ENCODE measurements around the gene TULP4.
"Not testable (repeated sequence)": the region's sequence is repeated elsewhere in the genome, so short reads cannot be mapped to it uniquely, and the experiment has no call there.

The TULP4 gene

DNA sequence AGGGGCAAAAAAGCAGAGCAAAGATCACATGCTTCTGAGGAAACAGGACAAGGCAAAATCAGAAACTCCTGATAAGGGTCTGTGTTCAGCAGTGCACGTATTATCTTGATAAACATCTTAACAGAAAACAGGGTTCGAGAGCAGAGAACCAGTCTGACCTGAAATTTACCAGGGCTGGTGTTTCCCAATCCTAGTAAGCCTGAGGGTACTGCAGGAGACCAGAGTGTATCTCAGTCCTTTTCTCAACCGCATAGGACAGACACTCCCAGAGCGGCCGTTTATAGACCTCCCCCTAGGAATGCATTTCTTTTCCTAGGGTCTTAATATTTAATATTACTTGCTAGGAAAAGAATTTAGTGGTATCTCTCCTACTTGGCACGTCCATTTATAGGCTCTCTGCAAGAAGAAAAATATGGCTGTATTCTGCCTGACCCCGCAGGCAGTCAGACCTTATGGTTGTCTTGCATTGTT is 15.4 kb upstream of the TULP4 start:
- not testable (repeated sequence) for DNase-seq

GRCh38 chr6:158297657-158298056 is 14.6 kb upstream of the TULP4 start:
- not testable (repeated sequence) for DNase-seq

DNA sequence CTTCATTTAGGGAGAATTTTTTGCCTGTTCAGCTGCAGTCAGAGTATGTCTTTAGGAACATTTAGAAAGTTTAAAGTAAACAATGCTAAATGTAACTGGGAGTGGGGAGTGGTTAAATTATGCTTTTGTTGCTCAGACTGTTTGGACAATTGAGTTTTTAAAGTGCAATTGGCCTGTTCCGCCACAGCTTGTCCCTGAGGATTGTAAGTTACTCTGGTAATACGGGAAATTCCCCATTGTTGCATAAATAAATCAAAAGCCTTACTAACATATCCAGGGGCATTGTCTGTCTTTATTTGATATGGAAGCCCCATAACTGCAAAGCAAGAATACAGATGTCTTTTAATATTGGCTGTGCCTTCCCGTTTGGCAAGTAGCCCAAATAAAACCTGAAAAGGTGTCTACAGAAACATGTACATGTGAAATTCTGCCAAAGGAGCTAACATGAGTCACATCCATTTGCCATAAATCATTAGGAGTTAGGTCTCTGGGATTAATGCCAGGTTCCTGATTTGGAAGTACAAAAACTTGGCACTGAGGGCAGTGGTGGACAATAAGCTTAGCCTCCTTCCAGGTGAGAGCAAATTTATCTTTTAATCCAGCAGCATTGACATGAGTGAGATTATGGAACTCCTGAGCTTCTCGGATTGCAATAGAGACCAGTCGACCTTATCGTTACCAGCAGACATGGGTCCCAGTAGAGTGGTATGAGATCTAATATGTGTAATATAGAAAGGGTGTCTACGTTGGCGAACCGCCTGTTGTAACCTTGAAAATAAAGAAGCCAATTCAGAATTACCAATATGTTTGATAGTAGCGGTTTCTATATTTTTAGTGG is 11.7 kb upstream of the TULP4 start:
- not testable (repeated sequence) for DNase-seq

DNA sequence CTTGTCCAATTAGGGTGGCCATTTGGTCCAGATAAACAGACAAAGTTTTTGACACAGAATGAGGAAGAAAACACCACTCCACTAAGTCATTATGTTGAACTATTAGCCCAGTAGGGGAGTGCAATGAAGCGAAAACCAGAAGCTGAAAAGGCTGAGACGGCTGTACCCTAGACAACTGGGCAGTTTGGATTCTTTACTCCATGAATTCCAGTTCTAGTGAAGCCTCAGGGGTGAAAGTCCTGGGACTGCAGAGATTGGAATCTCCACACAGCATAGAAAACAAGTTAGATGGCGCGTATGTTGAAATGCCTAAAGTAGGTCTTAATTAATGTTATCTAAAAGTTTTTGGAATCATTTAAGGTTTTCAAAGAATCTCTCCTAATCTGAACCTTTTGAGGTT is 10.7 kb upstream of the TULP4 start:
- DNase-seq, result not testable (repeated sequence)

- DNase-seq, result not testable (repeated sequence)
Measured at GRCh38 chr6:158302195-158302796, 10.0 kb upstream of the TULP4 start.

- no peak for DNase-seq
Measured at GRCh38 chr6:158303210-158303731, 9.0 kb upstream of the TULP4 start.

- no peak for DNase-seq
Measured at GRCh38 chr6:158304254-158304653, 8.0 kb upstream of the TULP4 start.

DNA sequence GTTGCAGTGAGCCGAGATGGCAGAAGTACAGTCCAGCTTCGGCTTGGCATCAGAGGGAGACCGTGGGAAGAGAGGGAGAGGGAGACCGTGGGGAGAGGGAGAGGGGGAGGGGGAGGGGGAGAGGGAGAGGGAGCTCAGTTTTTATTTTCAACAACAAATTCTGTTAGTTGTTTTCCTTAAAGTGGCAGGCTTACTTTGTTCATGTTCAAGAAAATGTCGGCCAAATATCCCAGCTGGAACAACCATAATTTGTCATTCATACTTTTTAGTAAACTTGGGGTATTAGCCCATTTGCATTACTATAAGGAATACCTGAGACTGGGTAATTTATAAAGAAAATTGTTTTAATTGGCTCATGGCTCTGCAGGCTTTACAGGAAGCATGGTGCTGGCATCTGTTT is 2.5 kb upstream of the TULP4 start:
- DNase-seq, result no peak

GRCh38 chr6:158311193-158311592 is 1.1 kb upstream of the TULP4 start:
- DNase-seq, result no peak

DNA sequence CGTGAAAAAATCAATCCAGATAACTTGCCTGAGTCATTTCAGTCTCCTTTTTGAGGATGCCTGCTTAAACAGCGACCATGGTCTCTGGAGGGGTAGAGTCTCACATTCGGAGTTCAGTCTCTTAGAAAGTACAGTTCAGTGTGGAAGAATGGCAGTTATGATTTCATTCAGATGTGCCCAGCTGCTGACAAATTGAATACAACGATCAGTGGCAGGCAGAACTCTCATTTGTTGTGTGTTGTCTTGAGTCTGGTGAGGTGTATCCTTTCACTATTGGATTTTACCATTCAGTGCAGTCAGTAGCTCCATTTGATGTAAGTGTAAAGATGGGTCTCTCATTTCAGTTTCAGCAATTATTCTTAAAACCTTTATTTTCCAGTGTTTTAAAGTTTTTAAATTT is 639 bp upstream of the TULP4 start:
- DNase-seq, result no peak

DNA sequence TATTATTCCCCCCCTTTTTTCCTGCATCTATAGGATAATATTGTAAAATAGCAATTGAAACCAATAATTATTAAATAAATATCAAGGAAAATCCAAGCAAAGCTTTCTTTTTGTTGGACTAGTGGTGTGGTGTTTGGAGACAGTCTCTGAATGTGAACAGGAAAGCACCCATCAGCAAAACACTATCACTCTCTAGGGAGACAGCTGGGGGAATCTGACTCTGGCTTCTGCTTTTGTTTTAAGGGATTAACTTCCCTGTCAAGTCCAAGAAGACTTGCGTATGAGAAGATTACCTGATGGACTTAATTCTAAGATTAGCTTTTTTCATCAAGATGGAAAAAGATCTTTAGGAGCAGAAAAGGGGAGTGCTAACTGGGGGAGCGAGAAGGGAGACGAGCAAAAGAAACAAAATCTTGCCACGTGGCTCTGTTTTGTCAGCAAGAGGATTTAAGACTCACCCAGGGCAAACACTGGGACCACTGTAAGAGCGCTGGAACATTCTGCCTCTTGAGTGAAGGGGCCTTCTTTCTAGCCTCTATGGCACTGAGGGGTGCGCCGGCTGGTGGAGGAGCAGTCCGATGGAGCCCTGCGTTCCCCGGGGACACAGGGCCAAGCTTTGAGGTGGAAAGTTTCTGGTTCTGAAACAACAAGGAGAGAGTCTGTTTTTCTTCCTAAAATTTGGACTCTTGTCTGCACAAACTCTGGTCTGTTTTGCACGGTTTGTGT is 570 bp downstream of the TULP4 start:
- DNase-seq, result no peak

DNA sequence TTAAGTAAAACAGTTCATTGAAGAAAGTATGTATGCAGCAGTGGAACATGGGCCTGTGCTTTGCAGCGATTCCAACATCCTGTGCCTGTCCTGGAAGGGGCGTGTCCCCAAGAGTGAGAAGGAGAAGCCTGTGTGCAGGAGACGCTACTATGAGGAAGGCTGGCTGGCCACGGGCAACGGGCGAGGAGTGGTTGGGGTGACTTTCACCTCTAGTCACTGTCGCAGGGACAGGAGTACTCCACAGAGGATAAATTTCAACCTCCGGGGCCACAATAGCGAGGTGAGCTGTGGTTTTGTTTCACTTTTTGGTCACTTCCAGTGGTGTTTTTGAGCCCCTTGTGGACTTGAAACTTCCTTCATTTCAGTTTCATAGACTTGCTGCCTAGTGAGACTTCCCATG is 1.7 kb downstream of the TULP4 start:
- DNase-seq, result no peak

GRCh38 chr6:158314737-158315136 is 2.5 kb downstream of the TULP4 start:
- no peak for DNase-seq

DNA sequence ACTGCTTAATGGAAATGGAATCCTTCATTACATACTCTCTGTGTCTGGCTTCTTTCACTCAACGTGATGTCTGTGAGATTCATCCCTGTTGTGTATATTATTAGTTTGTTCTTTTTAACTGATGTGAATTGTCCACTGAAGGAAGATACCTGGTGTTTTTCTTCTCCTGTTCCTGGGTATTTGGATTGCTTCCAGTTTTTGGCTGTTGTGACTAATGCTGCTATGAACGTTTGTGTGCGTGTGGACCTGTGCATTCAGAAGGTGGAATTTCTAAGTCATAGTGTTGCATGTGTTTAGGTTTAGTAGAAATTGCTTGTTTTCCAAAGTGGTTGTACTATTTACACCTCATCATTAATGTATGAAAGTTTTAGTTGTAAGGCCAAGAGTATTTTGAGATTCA is 3.8 kb downstream of the TULP4 start:
- no peak for DNase-seq

GRCh38 chr6:158321960-158322359 is 9.7 kb downstream of the TULP4 start:
- DNase-seq, result no peak

- no peak for DNase-seq
Measured at GRCh38 chr6:158322400-158322723, 10.1 kb downstream of the TULP4 start.

DNA sequence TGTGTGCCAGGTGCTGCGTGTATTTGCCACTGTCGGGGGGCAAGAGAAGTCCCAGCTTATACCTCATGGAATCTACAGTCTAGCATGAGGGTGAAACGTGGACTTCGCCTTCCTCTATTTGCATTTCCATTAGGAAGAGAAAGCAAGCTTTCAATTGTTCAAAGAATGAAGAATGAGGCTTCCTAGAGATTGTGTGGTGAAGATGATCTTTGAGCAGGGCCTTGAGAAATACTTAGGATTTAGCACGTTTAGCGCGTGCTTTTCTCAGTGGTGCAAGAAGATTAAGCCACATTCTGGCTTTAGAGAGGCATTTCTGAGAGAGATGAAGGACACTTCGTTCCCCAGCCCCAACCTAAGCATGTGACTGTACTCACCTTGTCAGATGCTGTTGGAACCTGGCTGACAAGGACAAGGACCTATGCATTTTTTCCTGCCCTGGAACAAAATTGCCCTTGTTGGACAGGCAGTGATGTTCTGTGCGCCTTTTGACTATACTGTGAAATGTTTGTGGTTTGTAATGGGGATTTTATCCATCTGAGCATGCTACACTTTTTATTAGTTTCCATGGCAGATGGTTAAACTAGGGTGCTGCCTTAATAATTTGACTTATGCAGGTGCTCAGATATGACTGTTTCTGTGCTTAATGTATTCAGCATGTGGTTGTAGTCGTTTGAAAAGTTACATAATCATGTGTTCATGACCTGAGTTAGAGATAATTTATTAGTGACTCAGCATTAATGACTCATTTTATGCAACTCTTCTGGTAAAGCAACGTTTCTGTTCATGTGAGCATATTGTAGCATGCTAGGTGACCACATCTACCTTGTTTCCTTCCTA is 10.7 kb downstream of the TULP4 start:
- no peak for DNase-seq

GRCh38 chr6:158323561-158323958 is 11.3 kb downstream of the TULP4 start:
- no peak for DNase-seq

DNA sequence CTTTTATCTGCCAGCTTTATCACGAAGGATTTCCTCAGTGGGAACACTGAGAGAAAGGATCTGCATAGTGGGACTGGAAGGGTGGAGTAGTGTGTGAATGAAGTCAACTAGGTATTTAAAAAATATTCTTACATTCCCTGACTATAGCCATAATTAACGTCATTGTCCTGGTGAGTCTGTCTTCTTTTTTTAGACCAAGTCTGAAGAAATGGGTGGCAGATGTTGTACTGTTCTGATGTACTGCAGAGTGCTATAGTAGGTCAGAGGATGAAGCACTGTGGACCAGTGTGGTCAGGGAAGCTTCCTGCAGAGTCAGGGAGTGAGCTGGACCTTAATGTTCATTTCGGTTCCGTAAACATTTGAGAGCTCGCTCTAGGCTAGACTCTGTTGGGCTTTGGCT is 11.9 kb downstream of the TULP4 start:
- no peak for DNase-seq

DNA sequence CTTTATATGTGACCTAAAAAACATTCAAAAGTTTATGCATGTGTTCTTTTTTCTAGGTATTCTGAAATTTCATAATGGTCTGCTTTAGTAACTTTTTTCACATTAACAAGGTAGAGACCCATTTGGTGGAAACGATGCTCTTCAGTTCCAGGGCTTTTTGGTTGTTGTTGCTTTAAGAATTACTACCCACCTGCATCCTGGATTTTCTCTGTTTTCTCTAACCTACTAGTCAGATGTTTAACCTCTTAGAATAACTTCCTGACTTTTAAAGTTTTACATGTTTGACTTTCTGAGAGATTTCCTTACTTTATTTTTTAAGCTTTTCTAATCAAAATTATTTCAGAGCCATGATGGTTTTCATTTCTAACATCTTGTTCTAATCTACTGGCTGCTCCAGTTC is 14.9 kb downstream of the TULP4 start:
- DNase-seq, result no peak

GRCh38 chr6:158328952-158329351 is 16.7 kb downstream of the TULP4 start:
- no peak for DNase-seq

- no peak for DNase-seq
Measured at GRCh38 chr6:158329531-158329930, 17.3 kb downstream of the TULP4 start.

GRCh38 chr6:158330016-158330415 is 17.8 kb downstream of the TULP4 start:
- DNase-seq, result no peak
